ENCODE measurements around the gene PLA2G2F.

Gene PLA2G2F

GRCh38 chr1:20188455-20188817 lies 49.3 kb downstream of the PLA2G2F start:
- TF ChIP-seq CTCF (IDR thresholded peaks at IDR 0.05; ENCODE audit: insufficient read depth, low read depth, low read length, missing control alignments), result no peak
- DNase-seq (ENCODE audit: low read depth), result no peak
- no peak overlapping the region for H3K4me3 ChIP-seq (ENCODE audit: low read length)

GRCh38 chr1:20189664-20190063 lies 50.5 kb downstream of the PLA2G2F start:
- TF ChIP-seq CTCF (IDR thresholded peaks at IDR 0.05; ENCODE audit: insufficient read depth, low read depth, low read length, missing control alignments), result no peak
- no peak for DNase-seq (ENCODE audit: low read depth)
- H3K4me3 ChIP-seq (ENCODE audit: low read length), result no peak overlapping the region

GRCh38 chr1:20190256-20191160 lies 51.4 kb downstream of the PLA2G2F start:
- no peak for DNase-seq (ENCODE audit: low read depth)
- H3K4me3 ChIP-seq (ENCODE audit: low read length), result no peak overlapping the region
- TF ChIP-seq CTCF (IDR thresholded peaks at IDR 0.05; ENCODE audit: insufficient read depth, low read depth, low read length, missing control alignments), result no peak

GRCh38 chr1:20191266-20191825 lies 52.2 kb downstream of the PLA2G2F start:
- DNase-seq (ENCODE audit: low read depth), result no peak
- no peak overlapping the region for H3K4me3 ChIP-seq (ENCODE audit: low read length)
- TF ChIP-seq CTCF (IDR thresholded peaks at IDR 0.05; ENCODE audit: insufficient read depth, low read depth, low read length, missing control alignments), result no peak

- DNase-seq (ENCODE audit: low read depth), result peak; percentile 33
- no peak overlapping the region for H3K4me3 ChIP-seq (ENCODE audit: low read length)
- TF ChIP-seq CTCF (IDR thresholded peaks at IDR 0.05; ENCODE audit: insufficient read depth, low read depth, low read length, missing control alignments), result no peak
Observed at GRCh38 chr1:20192364-20192763, 53.2 kb downstream of the PLA2G2F start.

- no peak overlapping the region for H3K4me3 ChIP-seq (ENCODE audit: low read length)
- TF ChIP-seq CTCF (IDR thresholded peaks at IDR 0.05; ENCODE audit: insufficient read depth, low read depth, low read length, missing control alignments), result no peak
- no peak for DNase-seq (ENCODE audit: low read depth)
Observed at GRCh38 chr1:20192871-20193411, 53.8 kb downstream of the PLA2G2F start.

Measured in epithelial cell of esophagus (primary cell).